ENCODE measurements around the gene ATP6V1G1. TPM values are rescaled to one million over a fixed set of nuclear protein-coding genes. Genes with fewer than 3 reads are reported as not detected.

ATP6V1G1 gene
- 112 and 127 TPM in 2 replicates for total RNA-seq

GRCh38 chr9:114587345-114588202 is at the start of gene ATP6V1G1:
ATP6V1G1 (plus strand) TSS chr9:114587769; CDS start chr9:114587839, 70 bp downstream.

Small RNA genes within 50 kb of the gene (small RNA-seq; reads per million reads assigned to genes)
- gene RF00019 = not detected

Other genes with a start within 250 kb of the ATP6V1G1 start
- 5.2 and 10.3 TPM in 2 replicates for gene AKNA, start 199.8 kb upstream of the ATP6V1G1 start, total RNA-seq
- 0.67 and 1.6 TPM in 2 replicates for gene WHRN, start 82.3 kb upstream of the ATP6V1G1 start, total RNA-seq
- 6.6 and 7.2 TPM in 2 replicates for gene TMEM268, start 23.5 kb downstream of the ATP6V1G1 start, total RNA-seq
- gene TEX53, start 70.0 kb downstream of the ATP6V1G1 start, total RNA-seq = not detected in 2 replicates
- not detected in 2 replicates for gene TEX48, start 94.4 kb downstream of the ATP6V1G1 start, total RNA-seq
- gene TNFSF15, start 218.3 kb downstream of the ATP6V1G1 start, total RNA-seq = 19.3 and 26.9 TPM in 2 replicates

Measured in vein endothelial cell (primary cell).